SU-DHL-6 (cell line): ENCODE results near the gene ALK.

Source experiments
- EZH2phosphoT487 ChIP-seq: fragments of 200-600 bp; sonication (generic), shearing (Covaris generic); conservative IDR thresholded peaks from 2 replicates; pipeline ENCODE4 v1.6.1; 2018; ENCODE audit warnings: mild to moderate bottlenecking, antibody characterized with exemption, low read length, moderate library complexity, mixed read lengths
- TF ChIP-seq, protein P1 (sequence below): fragments of 200-600 bp; sonication (generic); IDR thresholded peaks from one replicate; pipeline ENCODE4 v1.5.1; 2017; ENCODE audit warnings: antibody characterized with exemption, mild to moderate bottlenecking, low read length, moderate library complexity; ENCODE audit not compliant: insufficient read depth, poor library complexity, severe bottlenecking

DNA sequence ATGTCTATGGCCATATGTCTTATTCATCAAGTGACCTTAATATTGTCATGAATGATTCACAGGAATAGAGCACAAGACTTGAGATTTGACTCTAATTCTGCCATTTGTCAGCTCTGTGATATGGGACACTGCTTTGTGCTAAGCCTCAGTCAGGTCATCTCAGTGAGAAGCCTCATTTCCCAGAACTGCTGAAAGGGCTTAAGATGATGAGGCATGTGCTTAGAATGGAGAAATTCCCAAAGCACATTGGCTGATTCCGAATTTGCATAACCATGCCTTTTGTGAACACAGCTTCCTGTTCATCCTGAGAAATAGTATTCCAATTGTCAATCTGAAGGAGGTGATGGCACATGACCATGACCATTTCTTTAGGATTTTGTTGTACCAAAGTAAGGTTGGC is 218.1 kb downstream of the ALK start:
- TF ChIP-seq, protein P1, sequence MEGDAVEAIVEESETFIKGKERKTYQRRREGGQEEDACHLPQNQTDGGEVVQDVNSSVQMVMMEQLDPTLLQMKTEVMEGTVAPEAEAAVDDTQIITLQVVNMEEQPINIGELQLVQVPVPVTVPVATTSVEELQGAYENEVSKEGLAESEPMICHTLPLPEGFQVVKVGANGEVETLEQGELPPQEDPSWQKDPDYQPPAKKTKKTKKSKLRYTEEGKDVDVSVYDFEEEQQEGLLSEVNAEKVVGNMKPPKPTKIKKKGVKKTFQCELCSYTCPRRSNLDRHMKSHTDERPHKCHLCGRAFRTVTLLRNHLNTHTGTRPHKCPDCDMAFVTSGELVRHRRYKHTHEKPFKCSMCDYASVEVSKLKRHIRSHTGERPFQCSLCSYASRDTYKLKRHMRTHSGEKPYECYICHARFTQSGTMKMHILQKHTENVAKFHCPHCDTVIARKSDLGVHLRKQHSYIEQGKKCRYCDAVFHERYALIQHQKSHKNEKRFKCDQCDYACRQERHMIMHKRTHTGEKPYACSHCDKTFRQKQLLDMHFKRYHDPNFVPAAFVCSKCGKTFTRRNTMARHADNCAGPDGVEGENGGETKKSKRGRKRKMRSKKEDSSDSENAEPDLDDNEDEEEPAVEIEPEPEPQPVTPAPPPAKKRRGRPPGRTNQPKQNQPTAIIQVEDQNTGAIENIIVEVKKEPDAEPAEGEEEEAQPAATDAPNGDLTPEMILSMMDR, result no peak
- no peak for TF ChIP-seq EZH2phosphoT487
